Measurements from ENCODE around the gene NCAPH2. TPM values are rescaled to one million over a fixed set of nuclear protein-coding genes. Genes with fewer than 3 reads are reported as not detected.
"Not testable (repeated sequence)": the region's sequence is repeated elsewhere in the genome, so short reads cannot be mapped to it uniquely, and the experiment has no call there.

NCAPH2 gene
- total RNA-seq, 2 experiments from 2014 or later = 105 to 108 TPM

DNA sequence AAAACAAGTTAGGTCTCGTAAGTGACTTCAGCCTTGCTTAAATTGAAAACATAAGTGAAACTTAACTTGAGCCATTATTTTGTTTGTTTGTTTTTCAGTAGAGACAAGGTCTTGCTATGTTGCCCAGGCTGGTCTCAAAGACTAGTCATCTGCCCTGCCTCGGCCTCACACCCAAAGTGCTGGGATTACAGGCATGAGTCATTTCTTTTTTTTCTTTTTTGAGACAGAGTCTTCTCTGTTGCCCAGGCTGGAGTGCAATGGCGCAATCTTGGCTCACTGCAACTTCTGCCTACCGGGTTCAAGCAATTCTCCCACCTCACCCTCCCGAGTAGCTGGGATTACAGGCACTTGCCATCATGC is 33.6 kb downstream of the NCAPH2 start:
- H3K36me3 Mint-ChIP-seq (ENCODE audit: low read depth) = peaks cover 12% of the 10 kb centered on the region

DNA sequence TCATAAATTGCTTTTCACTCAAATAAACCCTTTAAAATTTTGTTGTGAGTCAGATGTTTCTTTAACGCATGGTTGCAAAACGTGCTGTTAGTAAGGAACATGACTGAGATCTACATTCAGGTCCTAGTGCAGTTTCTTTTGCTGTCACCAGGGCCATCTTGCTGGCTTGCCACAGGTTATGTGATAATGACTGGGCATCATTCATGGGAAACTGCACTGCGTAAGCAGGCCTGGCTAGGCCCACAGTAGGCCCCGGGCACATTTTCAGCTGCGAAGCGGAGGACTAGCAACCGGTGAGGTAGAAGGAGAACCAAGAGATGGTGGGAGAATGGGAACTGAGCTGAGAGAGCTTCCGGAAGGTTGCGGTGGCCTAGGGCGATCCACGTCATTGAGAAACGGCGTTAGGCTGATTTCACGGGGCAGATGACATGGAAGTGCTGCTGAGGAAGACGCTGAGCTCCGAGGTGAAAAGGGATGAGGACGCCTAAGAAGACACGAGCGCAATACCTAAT is 34.4 kb downstream of the NCAPH2 start:
- Mint-ChIP-seq H3K27ac (peak overlapping the region; percentile 99), H3K27me3 (no peaks in the 10 kb centered on the region), H3K36me3 (ENCODE audit: low read depth) (peaks cover 12% of the 10 kb centered on the region), H3K4me3 (peak overlapping the region; percentile 11), H3K4me1 (peaks cover 70% of the 10 kb centered on the region), H3K9me3 (no peaks in the 10 kb centered on the region)
- no peak for DNase-seq
- ChIA-PET CTCF (interaction anchor here (5.9 to 9.2 kb wide), 2 partner anchors 15 to 78 kb away, joined by 44 to 150 read pairs; partner anchors contain the start of genes SCO2 and TYMP), POLR2A (interaction anchor here (1.0 to 10.1 kb wide), 4 partner anchors 14 to 79 kb away, joined by 4 to 583 read pairs (median 6); partner anchors contain the start of genes SCO2, SYCE3 and TYMP)

More for the DNA sequence above, 33.6 kb downstream of the NCAPH2 start:
- H3K27me3 Mint-ChIP-seq, H3K4me3 Mint-ChIP-seq, H3K9me3 Mint-ChIP-seq: not testable (repeated sequence)
- DNase-seq = peak; percentile 58
- CTCF ChIA-PET = interaction anchor here (3.0 to 9.2 kb wide), 3 partner anchors 14 to 79 kb away, joined by 14 to 150 read pairs (median 44); partner anchors contain the start of genes SCO2, SYCE3 and TYMP
- H3K27ac Mint-ChIP-seq = peak overlapping the region; percentile 99
- POLR2A ChIA-PET = interaction anchor here (1.5 to 10.1 kb wide), 7 partner anchors 8 to 80 kb away, joined by 5 to 583 read pairs (median 37); partner anchors contain the start of genes CHKB, LMF2, NCAPH2 and SCO2
- peaks cover 76% of the 10 kb centered on the region for H3K4me1 Mint-ChIP-seq

DNA sequence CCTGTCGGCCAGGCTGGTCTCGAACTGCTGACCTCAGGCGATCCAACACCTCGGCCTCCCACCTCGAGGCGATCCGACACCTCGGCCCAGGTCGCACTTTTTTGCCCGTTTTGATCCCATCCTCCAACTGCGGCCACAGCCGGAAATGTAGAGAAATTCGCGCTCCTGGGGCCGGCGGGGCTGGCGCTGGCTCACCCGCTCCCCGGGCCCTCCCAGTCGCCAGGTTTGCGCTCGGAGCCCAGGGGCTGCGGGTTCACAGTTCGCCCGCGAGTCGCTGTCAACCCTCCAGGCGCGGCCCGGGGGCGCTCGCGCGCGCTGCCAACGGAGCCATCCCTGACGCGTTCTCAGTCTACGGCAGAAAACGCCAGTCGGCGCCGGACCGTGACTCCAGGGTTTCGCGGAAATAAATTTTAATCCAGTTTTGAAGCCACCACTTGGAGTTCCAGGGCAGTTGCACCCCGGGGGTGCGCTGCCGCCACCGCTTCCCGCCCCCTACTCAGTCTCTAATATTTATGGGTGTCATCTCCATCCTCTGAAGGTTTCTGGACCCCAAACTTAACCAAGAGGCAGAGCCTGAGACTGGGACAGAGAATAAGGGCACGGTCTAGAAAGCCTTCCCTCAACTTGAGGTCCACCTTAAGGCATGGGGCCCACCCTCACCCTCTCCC is 36.2 kb downstream of the NCAPH2 start:
- Mint-ChIP-seq H3K27me3 (no peaks in the 10 kb centered on the region), H3K36me3 (ENCODE audit: low read depth) (peaks cover 3% of the 10 kb centered on the region), H3K27ac (peak overlapping the region; percentile 75), H3K9me3 (no peaks in the 10 kb centered on the region), H3K4me1 (peaks cover 63% of the 10 kb centered on the region), H3K4me3 (peak overlapping the region; percentile 63)
- DNase-seq = peak; percentile 90
- POLR2A ChIA-PET = interaction anchor here (0.7 to 8.9 kb wide), 11 partner anchors 9 to 77 kb away, joined by 3 to 151 read pairs (median 8); partner anchors contain the start of genes CHKB, LMF2, NCAPH2 and SCO2
- CTCF ChIA-PET = interaction anchor here (1.0 to 9.2 kb wide), 8 partner anchors 12 to 76 kb away, joined by 3 to 150 read pairs (median 6); partner anchors contain the start of genes CHKB, LMF2, NCAPH2 and SCO2

DNA sequence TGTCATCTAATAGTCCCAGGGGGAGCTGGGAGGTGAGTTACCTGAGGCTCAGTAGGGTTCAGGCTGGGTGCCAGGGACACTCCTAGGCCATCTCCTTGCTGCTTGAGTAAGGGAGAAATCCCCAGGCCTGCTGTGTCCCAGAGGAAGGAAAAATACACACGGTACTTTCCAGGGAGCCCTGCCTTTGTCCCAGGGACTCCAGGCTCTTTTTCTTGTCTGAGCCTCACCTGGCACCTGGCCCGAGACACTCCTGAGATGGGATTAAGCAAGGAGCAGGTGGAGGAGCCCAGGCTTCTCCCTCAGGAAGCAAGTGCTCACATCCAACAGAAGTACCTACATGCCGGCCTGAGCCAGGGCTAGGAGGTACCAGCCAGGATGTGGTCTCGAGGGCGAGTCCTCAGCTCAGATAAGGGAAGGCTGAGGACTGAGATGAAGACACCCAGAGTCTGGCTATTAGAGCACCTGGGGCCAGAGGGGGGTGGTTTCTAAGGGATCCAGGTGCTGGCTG is 36.8 kb downstream of the NCAPH2 start:
- POLR2A ChIA-PET = interaction anchor here (0.9 to 8.9 kb wide), 13 partner anchors 9 to 76 kb away, joined by 3 to 151 read pairs (median 8); partner anchors contain the start of genes CHKB, LMF2, NCAPH2 and SCO2
- H3K4me1 Mint-ChIP-seq = peaks cover 61% of the 10 kb centered on the region

DNA sequence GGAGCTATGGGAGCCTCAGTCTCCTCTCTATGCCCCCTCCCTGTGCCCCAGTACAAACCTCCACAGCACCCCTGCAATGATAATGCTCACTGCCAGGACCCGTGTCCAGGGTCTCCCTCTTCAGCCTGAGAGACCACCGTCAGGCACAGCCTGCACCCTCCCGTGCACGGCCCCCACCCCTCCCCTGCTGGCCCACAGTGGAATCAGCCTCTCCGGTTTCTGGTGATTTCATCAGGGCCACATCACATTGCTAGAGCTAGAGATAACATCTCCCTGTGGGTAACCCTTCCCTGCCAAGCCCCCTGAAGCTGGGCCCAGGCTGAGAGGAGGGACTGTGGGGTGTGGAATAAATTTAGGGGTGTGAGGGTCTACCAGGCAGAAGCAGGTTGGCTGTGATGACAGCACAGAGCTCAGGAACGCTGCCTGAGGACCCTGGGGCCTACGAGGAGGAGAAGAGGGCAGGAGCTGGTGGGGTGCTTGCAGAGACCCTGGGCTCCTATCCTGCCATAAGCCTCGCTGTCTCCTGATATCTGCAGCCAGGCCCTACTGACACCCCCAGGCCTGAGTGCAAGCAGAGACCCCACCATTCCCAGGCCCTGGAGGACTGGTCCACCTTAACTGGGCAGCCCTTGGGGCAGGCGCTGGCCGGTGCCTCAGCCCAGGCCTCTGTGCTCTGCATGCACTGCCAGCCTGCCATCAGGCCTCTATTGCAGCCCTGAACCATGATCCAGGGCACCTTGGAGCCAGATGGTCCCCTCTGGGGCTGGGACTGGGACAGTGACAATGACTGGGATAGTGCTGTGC is 37.7 kb downstream of the NCAPH2 start, which contains the start of gene KLHDC7B:
Gene KLHDC7B (plus strand): TSS at position 378 of the 804 bp plus-strand sequence. CDS start 345 bp downstream, at position 723.
- Mint-ChIP-seq H3K27ac (peak within 1 kb of the TSS; percentile 75), H3K9me3 (no peaks in the 10 kb centered on the region), H3K27me3 (no peaks in the 10 kb centered on the region), H3K4me1 (peaks cover 62% of the 10 kb centered on the region), H3K4me3 (peak within 1 kb of the TSS; percentile 63), H3K36me3 (ENCODE audit: low read depth) (peaks cover 7% of the 10 kb centered on the region)
- ChIA-PET CTCF (interaction anchor here (1.2 to 9.2 kb wide), 8 partner anchors 9 to 355 kb away, joined by 3 to 150 read pairs (median 6); partner anchors contain the start of genes CHKB, LMF2, NCAPH2 and SCO2), POLR2A (interaction anchor here (0.6 to 8.9 kb wide), 14 partner anchors 10 to 76 kb away, joined by 3 to 151 read pairs (median 8); partner anchors contain the start of genes CHKB, LMF2, NCAPH2 and SCO2)
- DNase-seq = peak; percentile 60

More for the DNA sequence above, 36.8 kb downstream of the NCAPH2 start:
- H3K36me3 Mint-ChIP-seq (ENCODE audit: low read depth) = peaks cover 3% of the 10 kb centered on the region
- peak overlapping the region; percentile 63 for H3K4me3 Mint-ChIP-seq
- no peaks in the 10 kb centered on the region for H3K27me3 Mint-ChIP-seq
- peak overlapping the region; percentile 75 for H3K27ac Mint-ChIP-seq
- no peaks in the 10 kb centered on the region for H3K9me3 Mint-ChIP-seq
- CTCF ChIA-PET = interaction anchor here (1.0 to 9.2 kb wide), 9 partner anchors 10 to 354 kb away, joined by 3 to 150 read pairs (median 6); partner anchors contain the start of genes CHKB, LMF2, NCAPH2 and SCO2
- DNase-seq = peak; percentile 61

DNA sequence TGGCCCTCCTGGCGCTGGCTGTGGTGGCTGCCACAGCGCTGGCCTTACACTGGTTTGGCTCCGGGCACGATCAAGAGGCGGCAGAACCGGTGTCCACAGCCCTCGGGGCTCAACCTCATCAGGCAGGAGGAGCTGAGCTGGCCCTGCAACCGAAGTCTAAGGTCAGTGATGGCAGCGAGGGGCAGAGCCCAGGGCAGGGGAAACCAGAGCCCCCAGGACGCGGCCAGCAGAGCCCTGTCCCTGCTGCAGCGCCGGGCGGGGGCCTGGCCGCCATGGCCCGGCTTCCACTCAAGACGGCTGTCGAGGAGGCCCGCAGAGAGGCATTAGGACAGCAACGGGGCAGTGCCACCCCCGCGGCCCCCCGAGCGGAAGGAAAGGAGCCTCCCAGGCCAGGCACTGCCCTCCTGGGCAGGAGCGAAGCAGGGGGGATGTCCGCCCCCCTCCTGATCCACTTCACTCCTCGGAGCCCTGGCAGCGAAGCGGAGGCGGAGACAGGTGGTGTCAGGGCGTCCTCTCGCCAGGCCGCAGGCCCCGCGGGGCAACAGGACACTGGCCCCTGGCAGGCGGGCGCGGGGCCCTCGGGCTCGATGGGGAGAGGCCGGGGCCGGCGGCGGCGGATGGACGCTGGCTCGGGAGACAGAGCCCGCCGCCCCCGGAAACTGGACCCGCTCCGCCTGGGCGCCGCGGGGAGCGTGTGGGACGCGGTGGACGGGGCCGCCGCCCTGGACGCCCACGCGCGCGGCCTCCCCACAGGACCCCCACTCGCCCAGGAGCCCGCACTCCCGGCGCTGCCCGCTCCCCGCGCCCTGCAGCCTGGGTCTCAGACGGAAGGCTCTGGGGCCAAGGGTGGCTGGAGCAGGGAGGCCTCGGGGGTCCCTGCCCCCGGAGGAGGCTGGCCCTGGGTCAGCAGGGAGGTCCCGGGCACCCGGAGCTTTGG is 38.6 kb downstream of the NCAPH2 start:
- ChIA-PET POLR2A (interaction anchor here (1.8 to 8.9 kb wide), 12 partner anchors 8 to 77 kb away, joined by 8 to 151 read pairs (median 29); partner anchors contain the start of genes CHKB, LMF2, NCAPH2 and SCO2), CTCF (interaction anchor here (2.0 to 9.2 kb wide), 7 partner anchors 7 to 74 kb away, joined by 9 to 150 read pairs (median 18); partner anchors contain the start of genes SCO2, SYCE3 and TYMP)
- H3K27ac Mint-ChIP-seq = peak overlapping the region; percentile 75
- DNase-seq = no peak
- no peak overlapping the region for H3K4me3 Mint-ChIP-seq
- H3K9me3 Mint-ChIP-seq = no peaks in the 10 kb centered on the region
- H3K4me1 Mint-ChIP-seq = peaks cover 55% of the 10 kb centered on the region
- H3K27me3 Mint-ChIP-seq = no peaks in the 10 kb centered on the region
- H3K36me3 Mint-ChIP-seq (ENCODE audit: low read depth) = peaks cover 7% of the 10 kb centered on the region

DNA sequence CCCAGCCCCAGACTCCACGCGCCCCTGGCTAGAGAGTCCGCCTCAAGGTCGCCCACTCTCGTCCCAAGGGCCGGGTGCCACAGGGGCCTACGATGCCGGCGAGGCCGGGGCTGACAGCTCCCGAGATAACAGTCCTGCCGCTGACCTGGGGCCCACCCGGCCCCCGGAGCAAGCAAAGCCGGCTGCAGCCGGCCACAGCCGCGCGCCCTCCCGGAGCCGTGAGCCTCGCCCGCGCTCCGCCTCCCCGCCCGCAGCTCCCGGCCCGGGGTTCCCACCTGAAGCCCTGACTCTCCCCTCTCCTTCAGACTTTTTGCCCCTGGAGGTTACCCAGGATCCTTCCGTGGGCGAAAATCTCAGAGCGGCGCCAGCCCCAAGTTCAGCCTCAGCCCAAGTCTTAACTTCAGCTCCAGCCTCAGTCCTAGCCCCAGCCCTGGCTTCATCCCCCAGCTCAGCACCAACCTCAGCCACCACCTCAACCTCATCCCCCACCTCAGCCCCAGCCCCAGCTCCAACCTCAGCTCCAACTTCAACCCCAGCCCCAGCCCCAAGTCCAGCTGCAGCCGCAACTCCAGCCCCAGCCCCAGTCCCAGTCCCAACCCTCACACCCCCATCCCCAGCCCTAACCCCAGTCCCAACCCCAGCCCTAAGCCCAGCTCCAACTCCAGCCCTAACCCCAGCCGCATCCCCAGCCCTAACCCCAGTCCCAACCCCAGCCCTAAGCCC is 39.4 kb downstream of the NCAPH2 start:
- H3K4me3 Mint-ChIP-seq = no peak overlapping the region
- peak overlapping the region; percentile 62 for H3K27ac Mint-ChIP-seq
- CTCF ChIA-PET = interaction anchor here (1.3 to 5.6 kb wide), 8 partner anchors 8 to 73 kb away, joined by 4 to 48 read pairs (median 10); partner anchors contain the start of genes SCO2, SYCE3 and TYMP
- H3K9me3 Mint-ChIP-seq = no peaks in the 10 kb centered on the region
- H3K27me3 Mint-ChIP-seq = no peaks in the 10 kb centered on the region
- DNase-seq = no peak
- H3K4me1 Mint-ChIP-seq = peaks cover 47% of the 10 kb centered on the region
- H3K36me3 Mint-ChIP-seq (ENCODE audit: low read depth) = peaks cover 6% of the 10 kb centered on the region
- POLR2A ChIA-PET = interaction anchor here (0.9 to 8.9 kb wide), 11 partner anchors 9 to 81 kb away, joined by 5 to 151 read pairs (median 28); partner anchors contain the start of genes ARSA, CHKB, LMF2 and NCAPH2

DNA sequence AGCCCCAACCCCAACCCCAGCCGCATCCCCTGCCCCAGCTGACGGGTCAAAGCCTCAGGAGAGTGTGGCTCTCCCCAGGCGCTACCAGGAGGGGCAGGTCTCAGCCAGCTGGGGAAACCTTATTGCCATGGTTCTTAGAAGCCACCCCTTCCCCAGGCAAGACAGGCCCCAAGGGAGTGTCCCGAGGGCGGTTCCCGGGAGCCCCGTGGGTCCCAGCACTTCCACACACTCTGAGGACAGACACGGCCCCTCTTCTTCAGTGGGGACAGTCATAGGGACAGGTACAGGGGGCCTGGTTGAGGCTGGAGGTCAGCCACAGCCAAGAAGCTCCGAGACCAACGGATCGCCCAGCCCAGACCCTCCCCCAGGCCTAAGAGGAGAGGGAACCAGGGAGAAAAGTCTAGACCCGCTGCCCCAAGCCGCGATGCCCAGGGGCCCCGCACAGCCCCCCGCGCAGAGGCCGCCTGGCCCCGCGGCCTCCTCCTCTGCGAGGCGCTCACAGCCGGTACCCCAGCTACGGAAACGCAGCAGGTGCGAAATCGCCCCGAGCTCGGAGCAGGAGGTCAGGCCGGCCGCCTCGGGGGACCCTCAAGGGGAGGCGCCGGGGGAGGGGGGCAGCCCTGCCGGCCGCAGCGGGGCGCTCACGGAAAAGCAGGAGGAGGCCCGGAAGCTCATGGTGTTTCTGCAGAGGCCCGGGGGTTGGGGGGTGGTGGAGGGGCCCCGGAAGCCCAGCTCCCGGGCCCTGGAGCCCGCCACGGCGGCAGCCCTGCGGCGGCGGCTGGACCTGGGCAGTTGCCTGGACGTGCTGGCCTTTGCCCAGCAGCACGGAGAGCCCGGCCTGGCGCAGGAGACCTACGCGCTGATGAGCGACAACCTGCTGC is 40.3 kb downstream of the NCAPH2 start:
- CTCF ChIA-PET = interaction anchor here (1.0 to 5.6 kb wide), 12 partner anchors 9 to 73 kb away, joined by 3 to 48 read pairs (median 6); partner anchors contain the start of genes CPT1B, SCO2, SYCE3 and TYMP

DNA sequence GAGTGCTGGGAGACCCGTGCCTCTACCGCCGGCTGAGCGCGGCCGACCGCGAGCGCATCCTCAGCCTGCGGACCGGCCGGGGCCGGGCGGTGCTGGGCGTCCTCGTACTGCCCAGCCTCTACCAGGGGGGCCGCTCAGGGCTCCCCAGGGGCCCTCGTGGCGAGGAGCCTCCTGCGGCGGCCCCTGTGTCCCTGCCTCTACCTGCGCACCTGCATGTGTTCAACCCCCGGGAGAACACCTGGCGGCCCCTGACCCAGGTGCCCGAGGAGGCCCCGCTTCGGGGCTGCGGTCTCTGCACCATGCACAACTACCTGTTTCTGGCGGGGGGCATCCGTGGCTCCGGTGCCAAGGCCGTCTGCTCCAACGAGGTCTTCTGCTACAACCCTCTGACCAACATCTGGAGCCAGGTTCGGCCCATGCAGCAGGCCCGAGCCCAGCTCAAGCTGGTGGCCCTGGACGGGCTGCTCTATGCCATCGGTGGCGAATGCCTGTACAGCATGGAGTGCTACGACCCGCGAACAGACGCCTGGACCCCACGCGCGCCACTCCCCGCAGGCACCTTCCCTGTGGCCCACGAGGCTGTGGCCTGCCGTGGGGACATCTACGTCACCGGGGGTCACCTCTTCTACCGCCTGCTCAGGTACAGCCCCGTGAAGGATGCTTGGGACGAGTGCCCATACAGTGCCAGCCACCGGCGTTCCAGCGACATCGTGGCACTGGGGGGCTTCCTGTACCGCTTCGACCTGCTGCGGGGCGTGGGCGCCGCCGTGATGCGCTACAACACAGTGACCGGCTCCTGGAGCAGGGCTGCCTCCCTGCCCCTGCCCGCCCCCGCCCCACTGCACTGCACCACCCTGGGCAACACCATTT is 41.1 kb downstream of the NCAPH2 start:
- ChIA-PET POLR2A (interaction anchor here (0.8 to 8.9 kb wide), 14 partner anchors 8 to 579 kb away, joined by 3 to 151 read pairs (median 15); partner anchors contain the start of genes ARSA, CHKB, LMF2 and NCAPH2), CTCF (interaction anchor here (1.0 to 5.6 kb wide), 12 partner anchors 8 to 72 kb away, joined by 3 to 48 read pairs (median 6); partner anchors contain the start of genes CPT1B, SCO2, SYCE3 and TYMP)
- Mint-ChIP-seq H3K27me3 (no peaks in the 10 kb centered on the region), H3K9me3 (no peaks in the 10 kb centered on the region), H3K4me3 (peak overlapping the region; percentile 72), H3K27ac (peak overlapping the region; percentile 74), H3K4me1 (peaks cover 44% of the 10 kb centered on the region), H3K36me3 (ENCODE audit: low read depth) (peaks cover 3% of the 10 kb centered on the region)
- DNase-seq = no peak

More for the DNA sequence above, 40.3 kb downstream of the NCAPH2 start:
- H3K9me3 Mint-ChIP-seq = no peaks in the 10 kb centered on the region
- POLR2A ChIA-PET = interaction anchor here (0.8 to 8.9 kb wide), 14 partner anchors 9 to 578 kb away, joined by 3 to 151 read pairs (median 15); partner anchors contain the start of genes ARSA, CHKB, LMF2 and NCAPH2
- peaks cover 44% of the 10 kb centered on the region for H3K4me1 Mint-ChIP-seq
- peak overlapping the region; percentile 63 for H3K4me3 Mint-ChIP-seq
- peaks cover 3% of the 10 kb centered on the region for H3K36me3 Mint-ChIP-seq (ENCODE audit: low read depth)
- DNase-seq = peak; percentile 68
- H3K27me3 Mint-ChIP-seq = no peaks in the 10 kb centered on the region
- peak overlapping the region; percentile 73 for H3K27ac Mint-ChIP-seq
